Left ventricle myocardium inferior (tissue), 1 donor: ENCODE data around the gene CDC14A. TPM values are rescaled to one million over a fixed set of nuclear protein-coding genes. Genes with fewer than 3 reads are reported as not detected.

Experiments
- DNase-seq: peaks from one replicate; pipeline ENCODE4 v3.0.0-alpha.2; 2020
- H3K27ac ChIP-seq: fragments of 200-600 bp; replicated peaks from 2 replicates; pipeline ENCODE4 v1.8.0; 2021
- H3K27me3 ChIP-seq: fragments of 200-600 bp; 2 replicates; pipeline ENCODE4 v1.8.0; 2021; ENCODE audit warnings: low read depth
- H3K36me3 ChIP-seq: fragments of 200-600 bp; 2 replicates; pipeline ENCODE4 v1.8.0; 2021
- H3K4me1 ChIP-seq: fragments of 200-600 bp; 2 replicates; pipeline ENCODE4 v1.8.0; 2021
- H3K4me3 ChIP-seq: fragments of 200-600 bp; 2 replicates; pipeline ENCODE4 v1.8.0; 2021; ENCODE audit warnings: mild to moderate bottlenecking, moderate library complexity
- H3K9me3 ChIP-seq: fragments of 200-600 bp; replicated peaks from 2 replicates; pipeline ENCODE4 v1.8.0; 2021
- CTCF ChIP-seq: fragments of 200-600 bp; IDR thresholded peaks from 2 replicates; pipeline ENCODE4 v1.8.0; 2021; ENCODE audit warnings: antibody characterized with exemption, mild to moderate bottlenecking, borderline replicate concordance
- intact Hi-C: fragments of 100-400 bp; cut with micrococcal nuclease; formaldehyde crosslinking; loops from one replicate; pipeline ENCODE4 v1.11.0; 2022
- total RNA-seq: library from RNA; stranded (reverse); fragmentation: NEBNext Ultra II Directional; extraction: Animal tissue kit (Norgen Biotek cat#: 25700); gene quantifications from one replicate; pipeline ENCODE4 v1.2.1, GENCODE V29; 2021
- donor health status: DM: no; HTN: yes; CAD: no; lungs with severe emphysema.

CDC14A gene
- total RNA-seq, 1 donor from 2014 or later: 2.4 TPM

DNA sequence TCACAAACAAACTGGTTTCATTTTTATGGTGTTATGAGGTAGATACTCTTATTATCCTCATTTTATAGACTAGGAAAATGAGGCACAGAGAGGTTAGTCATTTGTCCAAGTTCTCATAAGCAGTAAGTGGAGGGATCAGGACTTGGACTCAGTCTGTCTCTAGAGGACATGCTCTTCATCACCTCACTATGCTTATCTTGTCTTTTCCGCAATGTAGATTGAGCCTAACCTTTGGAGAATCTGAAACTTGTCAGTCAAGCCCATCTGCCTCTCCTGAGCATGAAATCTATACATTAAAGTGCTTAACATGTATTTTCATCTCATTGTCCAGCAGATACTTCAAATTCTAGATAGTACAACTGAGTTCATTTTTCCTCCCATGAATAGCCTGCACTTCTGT is 11.8 kb upstream of the CDC14A start:
- H3K9me3 ChIP-seq: peaks cover 4% of the 10 kb centered on the region
- DNase-seq: no peak
- no peaks in the 10 kb centered on the region for H3K4me1 ChIP-seq
- intact Hi-C loops: no loop called here
- no peaks in the 10 kb centered on the region for H3K36me3 ChIP-seq
- no peak overlapping the region for H3K27ac ChIP-seq
- no peak overlapping the region for H3K4me3 ChIP-seq
- H3K27me3 ChIP-seq: no peaks in the 10 kb centered on the region
- no peak for TF ChIP-seq CTCF

- peaks cover 4% of the 10 kb centered on the region for H3K9me3 ChIP-seq
- no peak overlapping the region for H3K4me3 ChIP-seq
- H3K27me3 ChIP-seq: no peaks in the 10 kb centered on the region
- H3K4me1 ChIP-seq: no peaks in the 10 kb centered on the region
- no peak for TF ChIP-seq CTCF
- H3K36me3 ChIP-seq: no peaks in the 10 kb centered on the region
- intact Hi-C loops: no loop called here
- DNase-seq: no peak
- H3K27ac ChIP-seq: no peak overlapping the region
Observed at GRCh38 chr1:100342348-100342747, 10.0 kb upstream of the CDC14A start.

DNA sequence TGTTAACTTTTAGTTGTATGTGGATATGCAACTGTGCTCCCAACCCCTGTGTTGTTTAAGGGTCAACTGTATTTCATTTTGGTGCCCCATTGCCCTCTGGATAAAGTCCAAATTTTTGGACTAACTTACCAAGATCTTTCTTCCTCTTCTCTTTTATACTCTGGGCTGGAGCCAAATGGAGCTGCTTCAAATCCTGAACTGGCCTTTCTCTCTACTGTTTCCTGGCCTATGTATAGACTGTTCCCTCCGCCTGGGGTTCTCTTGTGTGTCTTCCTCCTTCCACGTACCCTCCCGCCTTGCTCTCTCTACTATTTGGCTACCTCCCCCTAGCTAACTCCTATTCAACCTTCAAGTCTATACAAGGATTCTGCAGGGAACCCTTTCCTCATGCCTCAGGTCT is 8.4 kb upstream of the CDC14A start:
- intact Hi-C loops: no loop called here
- Histone ChIP-seq H3K27ac (no peak overlapping the region), H3K4me1 (no peaks in the 10 kb centered on the region), H3K27me3 (no peaks in the 10 kb centered on the region), H3K9me3 (peaks cover 4% of the 10 kb centered on the region), H3K4me3 (no peak overlapping the region), H3K36me3 (no peaks in the 10 kb centered on the region)
- no peak for TF ChIP-seq CTCF
- no peak for DNase-seq

GRCh38 chr1:100344774-100345173 is 7.5 kb upstream of the CDC14A start:
- Histone ChIP-seq H3K27ac (no peak overlapping the region), H3K27me3 (no peaks in the 10 kb centered on the region), H3K4me1 (no peaks in the 10 kb centered on the region), H3K36me3 (no peaks in the 10 kb centered on the region), H3K4me3 (no peak overlapping the region), H3K9me3 (no peaks in the 10 kb centered on the region)
- DNase-seq: no peak
- TF ChIP-seq CTCF: no peak
- intact Hi-C loops: no loop called here

DNA sequence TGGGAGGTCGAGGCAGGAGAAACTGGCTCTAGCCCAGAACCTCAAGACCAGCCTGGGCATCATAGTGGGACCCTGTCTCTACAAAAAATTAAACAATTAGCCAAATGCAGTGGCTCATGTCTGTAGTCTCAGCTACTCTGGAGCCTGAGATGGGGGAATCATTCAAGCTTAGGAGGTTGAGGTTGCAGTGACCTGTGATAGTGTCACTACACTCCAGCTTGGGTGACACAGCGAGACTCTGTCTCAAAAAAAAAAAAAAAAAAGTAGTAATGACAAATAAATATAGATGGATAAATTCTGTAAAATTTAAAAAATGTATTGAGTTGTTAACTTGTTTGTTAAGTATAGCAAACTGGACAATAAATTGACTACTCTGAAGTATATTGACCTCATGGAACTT is 5.9 kb upstream of the CDC14A start:
- no peak overlapping the region for H3K27ac ChIP-seq
- H3K27me3 ChIP-seq: no peaks in the 10 kb centered on the region
- DNase-seq: no peak
- no peak for TF ChIP-seq CTCF
- H3K4me3 ChIP-seq: no peak overlapping the region
- intact Hi-C loops: no loop called here
- no peaks in the 10 kb centered on the region for H3K36me3 ChIP-seq
- peaks cover 8% of the 10 kb centered on the region for H3K4me1 ChIP-seq
- no peaks in the 10 kb centered on the region for H3K9me3 ChIP-seq
